GM21360 (cell line): ENCODE results near the gene FUOM.

Experiments used
- ATAC-seq: cut with Tn5 transposase; IDR thresholded peaks from one replicate; pipeline ENCODE4 v1.9.1; 2021; ENCODE audit warnings: mild to moderate bottlenecking, moderate library complexity; ENCODE audit not compliant: unreplicated experiment

FUOM gene

GRCh38 chr10:133353202-133353959 is 4.4 kb downstream of the FUOM start:
- ATAC-seq: no peak

GRCh38 chr10:133351408-133352318 is 6.2 kb downstream of the FUOM start:
- ATAC-seq: no peak

DNA sequence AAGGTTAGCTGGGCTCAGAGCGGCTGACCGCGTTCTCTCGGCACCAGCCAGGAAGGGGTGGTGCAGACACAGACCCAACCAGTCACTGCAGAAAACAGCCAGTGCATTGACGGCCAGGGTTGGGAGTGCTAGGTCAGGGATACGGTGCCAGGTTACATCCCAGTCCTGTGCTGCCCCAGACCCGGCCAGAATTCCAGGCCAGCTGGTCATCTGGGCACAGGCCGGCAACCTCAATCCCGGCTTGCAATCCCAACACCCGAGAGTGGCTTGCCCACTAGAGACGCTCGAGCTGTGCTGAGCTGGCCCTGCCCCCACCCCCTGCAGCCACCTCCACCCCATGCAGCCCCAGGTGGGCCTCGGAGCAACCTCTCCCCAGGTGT is 6.9 kb downstream of the FUOM start:
- no peak for ATAC-seq

DNA sequence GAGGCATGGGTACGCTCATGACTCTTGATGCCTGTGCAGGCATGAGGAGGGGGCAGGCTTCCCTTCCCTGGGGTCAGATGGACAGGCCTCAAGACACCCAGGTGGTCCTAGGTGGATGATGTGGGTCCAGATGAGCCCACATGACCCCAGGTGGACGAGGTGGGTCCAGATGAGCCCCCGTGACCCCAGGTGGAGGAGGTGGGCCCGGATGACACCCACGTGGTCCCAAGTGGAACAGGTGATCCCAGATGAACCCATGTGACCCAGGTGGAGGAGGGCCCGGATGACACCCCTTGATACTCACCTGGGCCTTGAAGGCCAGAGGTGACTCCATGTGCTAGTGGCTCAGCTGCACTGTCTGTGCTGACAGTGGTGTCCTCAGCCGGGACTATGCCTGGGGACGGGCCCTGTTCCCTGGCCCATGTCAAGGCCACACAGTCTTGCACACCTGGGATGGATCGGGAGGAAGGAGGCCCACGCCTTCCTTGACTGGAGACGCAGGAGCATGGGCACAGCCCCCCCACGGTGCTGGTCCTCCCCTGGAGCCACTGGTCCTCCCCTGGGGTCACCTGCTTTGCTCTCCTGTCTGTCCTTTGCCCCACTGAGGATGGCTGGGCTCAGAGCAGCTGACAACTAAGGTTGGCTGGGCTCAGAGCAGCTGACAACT is 7.4 kb downstream of the FUOM start:
- no peak for ATAC-seq

DNA sequence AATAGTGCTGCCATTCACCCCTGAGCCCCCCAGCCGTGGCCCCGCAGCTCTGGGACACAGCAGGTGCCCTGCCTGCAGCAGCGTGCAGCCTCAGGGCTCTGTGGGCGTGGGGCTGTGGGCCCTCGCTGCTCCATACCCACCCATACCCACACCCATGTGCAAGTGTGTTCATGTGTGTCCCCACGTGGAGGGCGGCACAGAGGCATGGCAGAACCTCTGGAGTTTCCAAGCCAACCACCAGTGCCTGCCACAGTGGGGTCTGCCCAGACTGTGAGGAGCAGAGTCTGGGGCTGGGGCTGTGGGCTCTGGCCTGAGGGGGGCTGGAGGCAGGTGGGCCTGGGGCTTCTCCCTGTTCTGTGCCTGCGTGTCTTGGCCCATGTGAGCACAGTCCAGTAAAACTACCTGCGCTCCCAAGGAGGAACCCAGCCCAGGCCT is 8.2 kb downstream of the FUOM start:
- ATAC-seq: no peak

DNA sequence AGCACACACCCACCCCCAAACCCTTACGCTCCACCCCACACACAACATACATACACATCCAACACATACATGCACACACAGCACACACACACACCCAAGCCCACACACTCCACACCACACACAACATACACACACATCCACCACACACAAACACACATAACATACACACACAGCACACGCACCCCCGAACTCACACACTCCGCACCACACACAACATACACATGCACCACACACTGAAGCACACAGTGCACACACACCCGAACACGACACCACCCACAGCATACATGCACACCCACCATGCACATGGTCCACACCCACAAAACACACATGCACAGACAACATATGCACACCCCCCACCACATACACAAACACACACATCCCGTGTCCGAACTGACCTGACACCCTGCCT is 8.7 kb downstream of the FUOM start:
- no peak for ATAC-seq

GRCh38 chr10:133347710-133348517 is 9.9 kb downstream of the FUOM start:
- no peak for ATAC-seq

GRCh38 chr10:133346413-133346812 is 11.4 kb downstream of the FUOM start:
- no peak for ATAC-seq

DNA sequence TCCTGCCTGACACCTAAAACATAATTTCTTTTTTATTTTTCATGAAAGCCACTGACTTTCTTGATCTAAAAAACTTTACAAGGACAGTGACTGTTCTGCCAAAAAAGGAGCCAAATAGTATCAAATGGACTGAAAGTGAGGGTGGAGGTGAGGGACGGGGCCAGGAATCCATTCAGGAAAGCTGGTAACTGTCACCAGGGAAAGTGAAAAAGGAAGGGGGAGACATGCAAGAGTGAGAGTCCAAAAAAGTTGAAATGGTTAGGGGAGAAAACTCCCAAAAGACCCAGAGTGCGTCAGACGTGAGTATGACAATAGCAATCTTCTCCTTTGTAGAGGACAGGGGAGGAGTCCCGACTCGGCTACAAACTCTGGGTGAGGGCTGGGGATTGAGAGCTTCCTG is 13.6 kb downstream of the FUOM start:
- no peak for ATAC-seq

- no peak for ATAC-seq
Measured at GRCh38 chr10:133343558-133343957, 14.3 kb downstream of the FUOM start.

DNA sequence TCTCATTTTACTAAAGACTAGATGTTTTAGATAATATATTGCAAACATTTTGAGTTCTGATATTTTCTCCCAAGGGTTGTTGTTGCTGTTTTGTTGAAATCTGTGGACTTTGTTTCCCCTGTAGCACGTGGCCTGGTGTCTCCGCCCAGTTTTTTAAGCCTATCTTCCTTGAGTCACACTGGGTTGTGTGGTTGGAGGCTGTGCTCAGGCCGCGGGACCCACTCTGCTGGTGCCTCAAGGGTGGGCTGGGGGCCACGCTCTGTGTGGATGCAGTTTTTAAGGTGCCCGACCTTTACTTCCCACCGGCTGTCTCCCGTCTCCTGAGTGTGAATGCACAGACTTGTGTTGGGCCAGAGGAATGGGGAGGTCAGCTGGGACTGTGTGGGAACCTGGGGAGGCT is 14.9 kb downstream of the FUOM start:
- ATAC-seq: no peak

DNA sequence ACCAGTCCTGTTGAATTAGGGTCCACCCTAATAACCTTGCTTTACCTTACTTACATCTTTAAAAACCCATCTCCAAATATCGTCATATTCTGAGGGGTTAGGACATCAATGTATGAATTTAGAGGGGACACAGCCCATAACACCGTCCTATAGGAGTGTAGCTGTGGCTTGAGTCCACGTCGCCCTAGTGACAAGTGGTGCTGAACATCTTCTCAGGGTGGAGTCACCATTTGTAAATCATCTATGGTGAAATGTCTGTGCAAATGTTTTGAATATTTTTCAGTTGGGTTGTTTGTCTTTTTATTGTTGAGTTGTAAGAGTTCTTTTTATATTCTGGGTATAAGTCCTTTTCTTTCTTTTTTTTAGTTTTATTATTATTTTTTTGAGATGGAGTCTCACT is 15.8 kb downstream of the FUOM start:
- ATAC-seq: no peak

DNA sequence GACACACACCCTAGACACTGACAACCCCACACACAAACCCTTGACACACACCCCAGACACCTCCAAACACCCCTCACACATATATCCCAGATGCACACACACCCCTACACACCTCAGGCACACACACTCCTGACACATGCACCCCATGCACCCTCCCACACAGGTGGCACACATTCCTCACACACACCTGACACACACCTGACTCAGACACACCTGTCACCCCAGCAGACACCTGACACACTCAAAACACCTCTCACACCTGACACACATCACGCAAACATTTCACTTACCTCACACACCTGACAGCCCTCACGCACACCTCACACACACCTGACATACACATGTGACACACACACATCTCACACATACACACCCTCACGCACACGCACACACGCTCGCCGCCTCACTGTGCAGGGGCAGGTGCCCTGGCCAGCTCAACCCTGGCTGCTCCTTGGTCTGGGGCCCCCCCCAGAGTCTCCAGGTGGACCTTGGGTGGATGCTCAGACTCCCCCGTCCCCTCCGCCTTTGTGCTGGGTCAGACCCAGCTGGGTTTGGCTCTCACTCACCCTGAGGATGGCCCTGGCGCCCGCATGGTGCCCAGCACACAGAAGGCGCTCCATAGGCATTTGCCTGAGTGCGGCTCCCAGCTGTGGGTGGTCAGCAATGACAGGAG is 18.0 kb downstream of the FUOM start:
- ATAC-seq: no peak

DNA sequence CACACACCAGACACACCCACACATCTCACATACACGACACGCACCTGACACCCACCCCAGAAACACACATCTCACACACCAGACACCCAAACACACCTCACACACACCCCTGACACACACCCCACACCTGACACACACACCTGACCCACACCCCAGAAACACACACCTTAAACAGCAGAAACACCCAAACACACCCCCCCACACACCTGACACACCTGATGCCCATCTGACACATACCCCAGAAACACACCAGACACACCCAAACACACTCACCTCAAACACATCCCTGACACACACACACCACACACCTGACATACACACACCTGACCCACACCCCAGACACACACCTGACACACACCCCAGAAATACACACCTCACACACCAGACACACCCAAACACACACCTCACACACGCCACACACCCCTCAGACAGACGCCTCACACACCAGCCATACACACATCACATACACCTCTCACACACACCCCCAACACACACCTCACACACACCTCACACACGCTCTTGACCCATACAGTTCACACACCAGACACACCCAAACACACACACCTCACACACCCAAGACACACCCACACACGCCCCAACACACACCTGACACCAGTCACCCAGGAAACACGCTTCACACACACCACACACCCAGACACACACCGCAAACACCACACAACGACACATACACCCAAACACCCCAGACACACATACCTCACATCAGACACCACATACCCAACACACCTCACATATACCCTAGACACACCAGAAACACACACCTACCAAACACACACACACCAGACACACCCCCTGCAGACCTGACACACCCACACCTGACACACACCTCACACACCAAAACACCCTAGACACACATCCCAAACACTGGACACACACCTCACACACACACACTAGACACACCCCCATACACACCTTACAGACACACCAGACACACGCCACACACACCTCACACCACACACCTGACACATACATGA is 19.4 kb downstream of the FUOM start:
- no peak for ATAC-seq

DNA sequence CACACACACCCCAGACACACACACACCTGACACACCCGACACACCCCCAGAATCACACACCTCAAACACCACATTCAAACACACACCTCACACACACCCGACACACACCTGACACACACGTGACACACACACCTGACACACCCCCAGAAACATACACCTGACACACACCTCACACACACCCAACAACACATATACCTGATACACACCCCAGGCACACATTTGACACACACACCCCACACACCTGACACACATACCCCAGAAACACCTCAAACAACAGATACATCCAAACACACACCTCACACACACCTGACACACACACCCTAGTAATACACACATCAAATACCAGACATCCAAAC is 20.5 kb downstream of the FUOM start:
- ATAC-seq: no peak

DNA sequence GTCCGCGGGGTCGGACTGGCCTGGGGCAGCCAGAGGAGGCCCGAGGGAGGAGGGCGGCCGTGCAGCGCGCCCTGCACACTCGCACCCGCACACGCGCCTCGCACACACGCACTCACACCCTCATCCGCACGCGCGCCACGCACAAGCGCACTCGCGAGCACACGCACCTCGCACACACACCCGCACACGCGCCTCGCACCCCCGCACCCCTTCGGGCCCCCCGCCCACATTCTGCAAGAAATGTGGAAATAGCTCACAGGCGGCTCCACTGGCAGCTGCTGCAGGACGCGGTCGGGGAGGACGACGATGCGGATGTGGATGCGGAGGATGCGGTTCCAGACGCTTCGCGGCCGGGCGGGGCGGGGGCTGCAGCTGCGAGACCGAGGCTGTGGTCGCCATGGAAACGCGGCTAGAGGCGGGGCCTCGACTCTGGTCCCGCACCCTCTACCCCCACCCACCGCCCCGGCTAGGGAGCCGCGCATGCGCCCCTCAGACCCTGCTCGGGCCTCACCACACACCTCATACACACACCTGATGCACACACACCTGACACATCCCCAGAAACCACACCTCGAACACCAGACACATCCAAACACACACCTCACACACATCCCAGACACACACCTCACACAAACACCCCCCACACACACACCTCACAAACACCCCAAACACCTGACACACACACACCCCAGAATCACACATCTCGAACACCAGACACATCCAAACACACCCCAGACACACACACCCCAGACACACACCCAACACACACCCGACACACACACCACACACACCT is 21.0 kb downstream of the FUOM start, which contains the start of gene CALY:
TSS of gene CALY (minus strand) at position 320 of the 793 bp plus-strand sequence. CDS start 7,907 bp downstream, outside the sequence.
- ATAC-seq: no peak

- ATAC-seq: no peak
Measured at GRCh38 chr10:133336118-133336576, 21.7 kb downstream of the FUOM start.
